GM23248 (cell line): Measurements from ENCODE around the gene AKT3. TPM values are rescaled to one million over a fixed set of nuclear protein-coding genes. Genes with fewer than 3 reads are reported as not detected.

Experiments
- DNase-seq: peaks from one replicate; pipeline ENCODE4 v3.0.0-alpha.2; 2015
- H2AFZ ChIP-seq: fragments of 200-600 bp; sonication (generic); 2 replicates; pipeline ENCODE4 v1.6.1; 2016; ENCODE audit warnings: antibody characterized with exemption
- H3F3A ChIP-seq: fragments of 200-600 bp; sonication (generic); 2 replicates; pipeline ENCODE4 v1.6.1; 2016; ENCODE audit warnings: mild to moderate bottlenecking, antibody characterized with exemption, mixed run types; ENCODE audit not compliant: insufficient read depth
- H3K27ac ChIP-seq: fragments of 200-600 bp; sonication (generic); 2 replicates; pipeline ENCODE4 v1.5.1; 2016; ENCODE audit warnings: mild to moderate bottlenecking
- H3K27me3 ChIP-seq: fragments of 200-600 bp; sonication (generic); replicated peaks from 2 replicates; pipeline ENCODE4 v1.6.1; 2016; ENCODE audit warnings: mild to moderate bottlenecking; ENCODE audit not compliant: insufficient read depth
- H3K36me3 ChIP-seq: fragments of 200-600 bp; sonication (generic); 2 replicates; pipeline ENCODE4 v1.6.1; 2016; ENCODE audit warnings: low read depth, mild to moderate bottlenecking
- H3K4me1 ChIP-seq: fragments of 200-600 bp; sonication (generic); 2 replicates; pipeline ENCODE4 v1.6.1; 2016; ENCODE audit warnings: mild to moderate bottlenecking; ENCODE audit not compliant: insufficient read depth
- H3K4me2 ChIP-seq: fragments of 200-600 bp; sonication (generic); one replicate; pipeline ENCODE4 v1.6.1; 2016; ENCODE audit warnings: mild to moderate bottlenecking; ENCODE audit not compliant: unreplicated experiment
- H3K4me3 ChIP-seq: fragments of 200-600 bp; sonication (generic); 2 replicates; pipeline ENCODE4 v1.5.1; 2016; ENCODE audit warnings: mild to moderate bottlenecking
- H3K79me2 ChIP-seq: fragments of 200-600 bp; sonication (generic); 2 replicates; pipeline ENCODE4 v1.6.1; 2016; ENCODE audit warnings: mild to moderate bottlenecking; ENCODE audit not compliant: insufficient read depth
- H3K9ac ChIP-seq: fragments of 200-600 bp; sonication (generic); 2 replicates; pipeline ENCODE4 v1.6.1; 2016; ENCODE audit warnings: mild to moderate bottlenecking
- H3K9me2 ChIP-seq: fragments of 200-600 bp; sonication (generic); 2 replicates; pipeline ENCODE4 v1.6.1; 2016; ENCODE audit warnings: mixed run types, mild to moderate bottlenecking, moderate library complexity; ENCODE audit not compliant: insufficient read depth
- H3K9me3 ChIP-seq: fragments of 200-600 bp; sonication (generic); one replicate; pipeline ENCODE4 v1.6.1; 2017; ENCODE audit warnings: low read depth
- H4K20me1 ChIP-seq: fragments of 200-600 bp; sonication (generic); 2 replicates; pipeline ENCODE4 v1.6.0; 2016; ENCODE audit not compliant: insufficient read depth
- EZH2 ChIP-seq: fragments of 200-600 bp; sonication (generic); IDR thresholded peaks from 2 replicates; pipeline ENCODE4 v1.6.1; 2018; ENCODE audit warnings: antibody characterized with exemption, mild to moderate bottlenecking; ENCODE audit not compliant: insufficient read depth, poor library complexity, severe bottlenecking
- EZH2phosphoT487 ChIP-seq: fragments of 200-600 bp; sonication (generic); IDR thresholded peaks from 2 replicates; pipeline ENCODE4 v1.6.1; 2018; ENCODE audit warnings: antibody characterized with exemption, moderate library complexity, mild to moderate bottlenecking, low read depth; ENCODE audit not compliant: insufficient read depth
- WGBS, 2 experiments: methylation state at CpG; one replicate each; pipeline ENCODE4 v1.1.6; 2015 to 2017; ENCODE audit warnings: low lambda C conversion rate in 2 of 2, low coverage in 1 of 2; ENCODE audit errors: missing lambda C conversion rate in 2 of 2; 5-methylcytosine and 5-hydroxymethylcytosine counted together
- in situ Hi-C: fragments of 300-500 bp; cut with MboI; formaldehyde crosslinking; loops from 2 replicates; pipeline ENCODE4 v1.15.0; 2020
- polyA plus RNA-seq: library from polyadenylated mRNA; unstranded; fragments of >200 nt; fragmentation: Nextera tagmentation; extraction: Ambion mirVana; gene quantifications from 2 replicates; pipeline ENCODE4 v1.2.1, GENCODE V29; 2016
- total RNA-seq: library from RNA; depleted of rRNA; stranded (reverse); fragments of >200 nt; shearing (Covaris generic); gene quantifications from 2 replicates; pipeline ENCODE4 v1.2.3, GENCODE V29; 2014

The AKT3 gene
- total and polyA plus RNA-seq, 2 experiments from 2014 or later: 9.1 to 31.2 TPM

DNA sequence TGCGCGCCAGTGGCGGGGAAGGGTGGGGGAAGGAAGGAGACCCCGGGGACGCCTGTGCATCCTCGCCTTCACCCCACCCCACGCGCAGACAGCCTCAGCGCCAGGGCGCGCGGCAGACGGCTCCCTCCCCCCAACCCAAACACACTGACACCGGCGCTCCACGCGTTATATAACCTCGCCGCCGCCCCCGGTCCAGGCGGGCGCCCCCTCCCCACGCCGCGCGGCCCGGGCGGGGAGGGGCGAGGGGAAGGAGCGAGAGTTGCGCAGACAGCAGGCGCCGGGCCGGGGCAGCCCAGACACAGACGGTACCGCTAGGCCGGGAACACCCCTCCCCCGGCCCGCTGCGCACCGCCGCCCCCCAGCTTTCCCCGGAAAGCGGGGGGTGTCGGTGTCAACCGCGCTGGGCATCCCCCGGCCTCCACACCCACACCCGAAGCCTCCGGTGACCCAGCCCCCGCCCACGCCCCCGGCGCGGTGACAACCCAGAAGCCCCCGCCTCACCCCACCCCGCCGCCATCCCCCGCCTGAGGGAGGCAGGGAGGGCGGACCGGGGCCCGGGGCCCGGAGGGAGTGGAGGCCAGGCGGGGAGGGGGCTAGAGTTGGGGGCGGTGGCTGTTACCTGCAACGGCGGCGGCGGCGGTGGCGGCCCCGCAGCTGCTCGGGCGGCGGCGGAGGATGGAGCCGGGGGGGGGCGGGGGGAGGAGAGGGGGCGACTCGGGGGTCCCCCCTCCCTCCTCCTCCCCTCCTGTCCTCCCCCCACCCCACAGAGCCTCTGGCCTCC, 432 bp downstream of the AKT3 start:
- peak overlapping the region; percentile 68 for H2AFZ ChIP-seq
- peak; percentile 70 for DNase-seq
- in situ Hi-C loops: no loop called here
- no peaks in the 10 kb centered on the region for H3K36me3 ChIP-seq
- H3F3A ChIP-seq: peaks cover 16% of the 10 kb centered on the region
- peak overlapping the region; percentile 80 for H3K4me2 ChIP-seq
- H3K9me2 ChIP-seq: no peaks in the 10 kb centered on the region
- peaks cover 45% of the 10 kb centered on the region for H3K79me2 ChIP-seq
- peak overlapping the region; percentile 84 for H3K27ac ChIP-seq
- no peaks in the 10 kb centered on the region for H3K9me3 ChIP-seq
- no peaks in the 10 kb centered on the region for H3K27me3 ChIP-seq
- H3K4me3 ChIP-seq: peak overlapping the region; percentile 80
- H3K4me1 ChIP-seq: peaks cover 17% of the 10 kb centered on the region
- 2 to 4% methylated on average over 10 to 77 of the region's 81 CpGs for WGBS, 2 experiments
- peak overlapping the region; percentile 91 for H3K9ac ChIP-seq
- H4K20me1 ChIP-seq: no peaks in the 10 kb centered on the region
- TF ChIP-seq EZH2phosphoT487 (no peak), EZH2 (no peak)

DNA sequence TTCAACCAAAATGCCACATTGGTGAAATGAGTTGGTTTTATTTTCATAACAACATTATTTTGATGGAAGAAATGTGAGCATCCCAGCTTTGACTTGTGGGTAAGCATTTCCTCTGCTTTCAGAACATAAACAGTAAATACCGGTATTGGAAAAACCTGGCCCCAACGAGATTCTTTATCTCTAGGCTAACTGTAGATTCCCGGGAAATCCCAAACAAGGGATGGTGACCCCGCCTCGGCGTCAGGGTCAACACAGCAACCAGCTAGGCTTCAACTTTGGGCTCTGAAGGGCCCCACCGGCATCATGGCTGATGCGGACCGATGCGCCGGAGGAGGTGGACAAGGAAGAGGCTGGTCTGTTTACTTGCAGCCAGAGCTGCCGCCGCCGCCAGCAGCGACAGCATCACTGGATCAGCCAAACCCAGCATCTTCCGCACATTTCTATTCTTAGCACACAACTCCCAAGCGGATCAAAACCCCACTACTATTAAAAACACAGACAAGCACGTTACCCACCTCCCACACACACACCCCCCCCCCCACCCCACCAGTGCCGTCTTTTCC, 1.1 kb downstream of the AKT3 start:
- Histone ChIP-seq H3F3A (peaks cover 16% of the 10 kb centered on the region), H3K4me2 (peak overlapping the region; percentile 80), H3K4me3 (peak overlapping the region; percentile 80), H3K9ac (peak overlapping the region; percentile 91), H3K9me2 (no peaks in the 10 kb centered on the region), H3K27ac (peak overlapping the region; percentile 84), H4K20me1 (no peaks in the 10 kb centered on the region), H3K79me2 (peaks cover 52% of the 10 kb centered on the region), H3K36me3 (no peaks in the 10 kb centered on the region), H3K27me3 (no peaks in the 10 kb centered on the region), H3K4me1 (peaks cover 17% of the 10 kb centered on the region), H3K9me3 (no peaks in the 10 kb centered on the region), H2AFZ (peak overlapping the region; percentile 68)
- in situ Hi-C loops: no loop called here
- 0 to 2% methylated on average over 13 to 18 of the region's 19 CpGs for WGBS, 2 experiments
- TF ChIP-seq EZH2phosphoT487: no peak
- no peak for TF ChIP-seq EZH2
- peak; percentile 86 for DNase-seq

DNA sequence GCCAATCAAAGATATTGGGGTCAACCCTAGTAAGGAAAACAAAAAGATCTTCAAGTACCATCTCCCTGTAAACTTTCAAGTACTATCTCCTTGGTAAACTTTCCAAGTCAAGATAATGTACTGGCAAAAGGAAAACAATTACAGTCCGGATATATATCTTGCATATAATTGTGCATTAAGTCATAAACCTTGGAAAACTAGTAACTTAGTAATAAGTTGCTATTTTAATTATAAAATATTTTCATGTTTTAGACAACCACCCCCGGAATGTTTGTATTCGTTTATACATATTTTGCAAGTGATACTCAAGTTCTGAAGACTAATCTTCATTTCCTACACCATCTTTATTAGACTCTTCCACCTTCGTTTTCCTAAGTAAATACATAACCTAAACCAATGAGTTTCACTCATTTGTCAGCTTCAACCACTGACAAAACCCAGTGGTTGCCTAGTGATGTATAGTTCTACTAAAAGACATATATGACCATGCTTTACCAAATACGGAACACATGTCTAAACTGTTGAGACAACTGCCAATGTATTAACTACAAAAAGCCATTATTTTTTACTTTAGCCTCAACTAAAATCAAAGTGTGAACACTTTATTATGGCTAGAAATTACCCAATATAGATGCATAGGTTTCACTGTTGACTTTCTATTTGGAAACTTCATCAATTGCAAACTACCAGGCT, 1.7 kb downstream of the AKT3 start:
- Histone ChIP-seq H3K27me3 (no peaks in the 10 kb centered on the region), H3K4me2 (peak overlapping the region; percentile 80), H3K9me2 (no peaks in the 10 kb centered on the region), H3K9me3 (no peaks in the 10 kb centered on the region), H3K4me3 (peak overlapping the region; percentile 80), H3K4me1 (peaks cover 17% of the 10 kb centered on the region), H3K79me2 (peaks cover 58% of the 10 kb centered on the region), H2AFZ (peak overlapping the region; percentile 68), H3F3A (peaks cover 22% of the 10 kb centered on the region), H3K9ac (peak overlapping the region; percentile 91), H4K20me1 (no peaks in the 10 kb centered on the region), H3K36me3 (no peaks in the 10 kb centered on the region), H3K27ac (peak overlapping the region; percentile 84)
- DNase-seq: peak; percentile 14
- TF ChIP-seq EZH2phosphoT487 (no peak), EZH2 (no peak)
- in situ Hi-C loops: no loop called here
- WGBS, 2 experiments: 68 to 69% methylated on average over 5 of the region's 5 CpGs

DNA sequence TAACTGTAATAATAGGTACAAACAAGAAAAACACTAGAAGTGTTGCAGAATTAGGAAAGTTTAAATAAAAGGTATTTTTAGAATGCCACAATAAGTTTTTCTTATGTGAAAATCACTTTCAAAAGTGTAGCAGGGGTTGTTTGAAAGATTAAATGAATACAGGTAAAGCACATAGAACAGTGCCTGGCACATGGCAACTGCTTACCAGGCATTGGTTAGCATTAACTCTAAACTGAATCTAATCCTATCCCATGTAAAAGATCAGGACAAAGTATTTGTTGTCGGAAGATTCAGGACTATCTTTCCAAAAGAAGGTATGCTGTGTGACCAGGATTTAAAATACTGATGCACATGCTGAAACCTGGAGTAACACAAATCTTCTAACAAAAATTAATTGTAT, 3.3 kb downstream of the AKT3 start:
- in situ Hi-C loops: no loop called here
- Histone ChIP-seq H3K9ac (no peak overlapping the region), H3K36me3 (no peaks in the 10 kb centered on the region), H3K27me3 (no peaks in the 10 kb centered on the region), H3K4me1 (peaks cover 30% of the 10 kb centered on the region), H3F3A (peaks cover 30% of the 10 kb centered on the region), H3K4me2 (no peak overlapping the region), H3K27ac (no peak overlapping the region), H3K9me3 (no peaks in the 10 kb centered on the region), H3K9me2 (no peaks in the 10 kb centered on the region), H4K20me1 (no peaks in the 10 kb centered on the region), H2AFZ (no peak overlapping the region), H3K79me2 (peaks cover 71% of the 10 kb centered on the region), H3K4me3 (no peak overlapping the region)
- WGBS, 2 experiments: 100% methylated on average over 1 of the region's 1 CpG
- no peak for DNase-seq
- TF ChIP-seq EZH2 (no peak), EZH2phosphoT487 (no peak)
